GM21723 (cell line): ENCODE results near the gene PRKCA.
"Not testable (repeated sequence)": the region's sequence is repeated elsewhere in the genome, so short reads cannot be mapped to it uniquely, and the experiment has no call there.

ENCODE experiments used
- ATAC-seq: cut with Tn5 transposase; IDR thresholded peaks from one replicate; pipeline ENCODE4 v1.9.1; 2021; ENCODE audit warnings: mild to moderate bottlenecking, moderate library complexity; ENCODE audit not compliant: unreplicated experiment

PRKCA gene

DNA sequence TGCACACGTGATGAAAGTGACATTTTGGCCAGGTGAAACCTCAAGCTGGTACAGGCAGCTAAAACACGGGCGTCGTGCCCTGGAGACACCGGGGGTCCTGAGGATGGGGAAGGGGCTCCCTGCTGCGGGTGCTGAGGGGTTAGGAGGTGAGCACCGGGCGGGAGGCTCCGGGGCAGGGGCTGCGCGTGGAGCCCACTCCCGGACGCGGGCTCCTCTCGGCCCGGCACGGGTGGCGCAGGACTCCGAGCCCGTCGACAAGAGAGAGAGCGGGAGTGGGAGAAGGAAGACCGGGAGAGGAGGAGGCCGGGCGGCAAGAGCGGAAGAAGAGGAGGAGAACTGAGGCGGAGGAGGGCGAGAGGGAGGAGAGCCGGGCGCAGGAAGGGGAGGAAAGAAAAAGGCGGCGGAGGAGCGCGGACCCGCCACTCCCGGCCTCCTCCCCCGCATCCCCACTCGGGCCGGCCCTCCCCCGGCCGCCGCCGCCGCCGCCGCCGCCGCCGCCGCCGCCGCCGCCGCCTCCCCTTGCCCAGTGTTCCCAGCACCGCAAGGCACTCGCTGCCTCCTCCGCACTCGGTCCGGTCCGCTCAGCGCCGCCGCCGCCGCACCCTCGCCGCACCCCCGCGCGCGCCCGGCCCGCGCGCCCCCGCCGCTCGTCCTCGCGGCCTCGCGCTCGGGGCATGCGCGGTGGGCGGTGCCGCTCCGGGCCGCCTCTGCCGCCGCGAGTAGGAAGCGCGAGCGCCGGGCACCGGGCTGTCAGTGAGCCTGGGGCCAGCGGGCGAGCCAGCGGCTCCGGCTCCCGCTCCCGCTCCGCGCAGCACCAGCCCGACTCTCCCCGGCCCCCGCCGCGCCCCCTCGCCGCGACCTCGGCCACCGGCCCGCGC is at the start of gene PRKCA:
PRKCA (plus strand) TSS at position 750 of the 878 bp plus-strand sequence.
- peak; percentile 82 for ATAC-seq

DNA sequence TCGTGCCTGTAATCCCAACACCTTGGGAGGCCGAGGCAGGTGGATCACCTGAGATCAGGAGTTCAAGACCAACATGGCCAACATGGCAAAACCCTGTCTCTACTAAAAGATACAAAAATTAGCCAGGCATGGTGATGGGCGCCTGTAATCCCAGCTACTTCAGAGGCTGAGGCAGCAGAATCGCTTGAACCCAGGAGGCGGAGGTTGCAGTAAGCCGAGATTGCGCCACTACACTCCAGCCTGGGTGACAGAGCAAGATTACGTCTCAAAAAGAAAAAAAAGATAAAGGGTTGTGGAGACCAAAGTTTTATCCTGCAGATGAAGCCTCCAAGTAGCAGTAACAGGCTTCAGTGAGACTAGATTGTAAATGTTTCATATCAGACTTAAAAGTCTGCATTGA is 49.0 kb upstream of the PRKCA start:
- not testable (repeated sequence) for ATAC-seq

DNA sequence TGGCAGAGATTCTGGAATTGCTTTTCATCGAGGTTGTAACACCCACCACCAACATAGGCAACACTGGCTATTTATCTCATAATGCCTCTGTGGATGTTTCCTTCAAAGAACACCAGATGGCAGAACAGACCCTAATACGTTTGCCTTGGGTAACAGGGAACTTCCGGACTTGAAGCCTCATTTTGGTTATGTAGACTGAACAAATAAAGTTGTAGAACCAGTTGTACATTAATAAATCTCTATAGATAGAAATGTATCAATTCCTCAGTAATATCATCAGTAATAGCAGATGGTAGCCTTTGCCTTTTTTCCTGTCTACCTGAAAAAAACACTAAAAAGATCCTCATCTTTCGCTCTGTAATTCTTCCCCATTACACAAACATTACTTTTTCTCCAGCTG is 47.3 kb upstream of the PRKCA start:
- no peak for ATAC-seq

DNA sequence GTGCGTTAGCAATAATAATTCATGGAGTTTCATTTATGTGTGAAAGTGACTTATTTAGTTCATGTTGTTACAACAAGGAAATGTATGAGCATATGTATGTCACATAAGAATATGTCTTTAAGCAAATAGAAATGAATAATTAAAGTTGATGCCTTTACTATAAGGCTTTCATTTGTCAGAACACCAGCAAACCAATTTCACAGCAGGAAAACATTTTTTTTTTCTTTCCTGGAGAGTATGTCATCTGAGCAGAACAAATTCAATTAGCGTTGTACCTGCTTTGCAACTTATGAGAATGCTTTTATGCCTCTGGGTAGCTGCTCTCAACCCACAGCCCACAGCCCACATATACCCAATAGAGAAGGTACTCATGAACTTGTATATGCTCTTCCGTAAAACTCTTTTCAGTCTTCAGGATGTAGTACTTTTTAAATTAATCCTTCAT is 46.9 kb upstream of the PRKCA start:
- ATAC-seq, result no peak

DNA sequence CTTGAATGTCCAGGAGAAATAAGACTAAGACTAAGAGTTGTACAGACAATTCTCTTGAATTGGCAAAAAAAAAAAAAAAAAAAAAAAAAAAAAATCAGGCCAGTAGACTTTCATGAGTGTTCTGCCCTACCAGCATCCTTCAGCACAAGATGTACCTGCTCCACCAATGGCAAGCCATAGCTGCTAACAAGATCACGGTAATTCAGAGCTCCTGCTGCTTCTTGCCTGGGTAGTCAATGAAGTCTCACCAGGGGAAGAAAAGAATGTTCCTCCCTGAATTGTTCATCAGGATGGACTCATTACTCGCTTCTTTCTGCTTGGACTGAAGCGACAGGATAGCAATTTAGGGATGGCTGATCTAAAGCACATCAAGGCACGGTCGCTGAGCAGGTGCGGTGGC is 42.1 kb upstream of the PRKCA start:
- ATAC-seq, result no peak

DNA sequence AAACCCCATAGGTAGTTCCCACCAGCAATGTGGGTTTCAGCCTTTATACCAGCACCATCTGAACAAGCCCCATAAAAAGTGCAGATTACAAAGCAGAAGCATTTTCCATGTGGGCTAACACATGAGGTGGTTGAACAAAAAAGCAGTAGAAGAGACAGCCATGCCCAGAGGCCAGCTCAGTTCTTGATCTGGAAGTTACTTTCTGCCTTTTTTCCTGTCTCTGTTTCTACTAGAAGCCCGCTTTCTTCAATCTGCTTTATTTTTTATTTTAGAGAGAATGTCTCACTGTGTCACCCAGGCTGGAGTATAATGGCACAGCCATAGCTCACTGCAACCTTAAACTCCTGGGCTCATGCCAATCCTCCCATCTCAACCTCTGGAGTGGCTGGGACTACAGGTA is 41.7 kb upstream of the PRKCA start:
- ATAC-seq, result no peak

DNA sequence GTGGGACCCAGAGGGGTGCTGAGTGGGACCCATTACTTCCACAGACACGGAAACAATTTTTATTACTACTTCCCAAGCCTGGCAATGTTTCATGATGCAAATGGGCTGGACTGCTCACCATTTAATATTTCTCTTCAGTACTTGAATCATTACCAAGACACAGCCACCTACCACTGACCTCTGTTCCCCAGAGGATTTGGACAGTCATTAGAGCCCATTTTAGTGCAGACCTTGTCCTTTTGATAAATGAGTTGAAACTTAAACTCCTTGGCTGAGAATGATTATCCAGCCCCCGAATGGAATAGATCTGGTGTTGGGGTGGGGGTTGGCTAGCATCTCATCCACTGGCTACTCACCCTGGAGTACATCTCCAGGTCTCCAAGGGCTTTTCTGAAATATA is 39.6 kb upstream of the PRKCA start:
- ATAC-seq, result no peak

DNA sequence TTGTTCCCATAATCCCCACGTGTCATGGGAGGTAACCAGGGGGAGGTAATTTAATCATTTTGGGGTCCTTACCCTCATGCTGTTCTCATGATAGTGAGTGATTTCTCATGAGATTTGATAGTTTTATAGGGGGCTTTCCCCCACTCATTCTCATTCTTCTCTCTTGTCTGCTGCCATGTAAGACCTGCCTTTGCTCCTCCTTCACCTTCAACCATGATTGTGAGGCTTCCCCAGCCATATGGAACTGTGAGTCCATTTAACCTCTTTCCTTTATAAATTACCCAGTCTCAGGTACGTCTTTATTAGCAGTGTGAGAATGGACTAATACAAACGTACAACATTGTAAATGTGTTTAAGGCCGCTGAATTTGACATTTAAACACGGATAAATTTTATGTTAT is 37.7 kb upstream of the PRKCA start:
- no peak for ATAC-seq

DNA sequence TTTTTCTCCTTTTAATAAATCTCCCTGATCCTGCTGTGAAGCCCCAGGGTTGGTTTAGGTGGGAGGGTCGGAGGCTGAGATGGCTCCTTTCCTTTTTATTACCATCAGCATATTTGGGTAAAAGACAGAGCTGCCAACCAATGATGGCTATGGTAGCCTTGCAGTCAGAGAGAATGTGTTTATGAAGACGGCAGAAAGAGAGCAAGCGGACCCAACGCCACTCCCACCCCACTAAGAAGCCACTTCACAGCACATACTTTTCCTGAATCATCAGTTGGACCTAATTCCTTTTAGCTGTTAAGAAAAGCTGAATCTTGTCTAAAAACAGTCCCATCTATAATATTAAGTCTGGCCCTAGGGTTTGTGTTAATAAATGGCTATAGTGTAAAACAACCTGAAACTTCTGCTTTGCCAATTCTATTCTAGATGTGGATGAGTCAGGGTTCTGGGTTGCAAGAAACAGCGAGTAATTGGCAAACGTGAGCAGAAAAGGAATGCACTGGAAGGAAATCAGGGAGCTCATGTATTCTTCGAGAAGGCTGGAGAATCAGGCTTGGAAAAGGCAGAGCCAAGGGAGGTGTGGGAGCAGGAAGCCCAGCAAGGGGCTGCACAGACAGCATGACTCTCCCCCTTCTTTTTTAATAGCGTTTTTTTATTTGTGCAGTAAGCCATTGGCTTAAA is 34.0 kb upstream of the PRKCA start:
- ATAC-seq, result no peak

DNA sequence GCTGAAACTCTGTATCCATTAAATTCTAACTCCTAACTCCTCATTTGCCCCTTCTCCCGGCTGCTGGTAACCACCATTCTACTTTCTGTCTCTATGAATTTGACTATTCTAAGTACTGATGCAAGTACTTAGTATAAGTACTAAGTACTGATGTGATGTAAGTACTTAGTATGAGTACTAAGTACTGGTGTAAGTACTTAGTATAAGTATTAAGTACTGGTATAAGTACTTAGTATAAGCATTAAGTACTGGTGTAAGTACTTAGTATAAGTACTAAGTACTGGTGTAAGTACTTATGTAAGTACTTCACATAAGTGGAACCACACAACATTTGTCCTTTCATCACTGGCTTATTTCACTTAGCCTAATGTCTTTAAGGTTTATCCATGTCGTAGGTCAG is 32.3 kb upstream of the PRKCA start:
- no peak for ATAC-seq

DNA sequence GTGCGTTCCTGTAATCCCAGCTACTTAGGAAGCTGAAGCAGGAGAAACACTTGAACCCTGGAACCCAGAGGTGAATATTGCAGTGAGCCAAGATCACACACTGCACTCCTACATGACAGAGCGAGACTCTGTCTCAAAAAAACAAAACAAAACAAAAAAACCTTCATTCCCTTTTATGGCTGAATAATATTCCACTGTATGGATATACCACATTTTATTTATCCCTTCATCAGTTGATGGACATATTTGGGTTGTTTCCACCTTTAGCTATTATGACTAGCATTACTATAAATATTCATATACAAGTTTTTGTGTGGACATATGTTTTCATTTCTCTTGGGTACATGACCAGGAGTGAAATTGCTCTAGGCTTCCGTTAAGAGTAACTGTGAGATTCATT is 30.9 kb upstream of the PRKCA start:
- ATAC-seq, result no peak

DNA sequence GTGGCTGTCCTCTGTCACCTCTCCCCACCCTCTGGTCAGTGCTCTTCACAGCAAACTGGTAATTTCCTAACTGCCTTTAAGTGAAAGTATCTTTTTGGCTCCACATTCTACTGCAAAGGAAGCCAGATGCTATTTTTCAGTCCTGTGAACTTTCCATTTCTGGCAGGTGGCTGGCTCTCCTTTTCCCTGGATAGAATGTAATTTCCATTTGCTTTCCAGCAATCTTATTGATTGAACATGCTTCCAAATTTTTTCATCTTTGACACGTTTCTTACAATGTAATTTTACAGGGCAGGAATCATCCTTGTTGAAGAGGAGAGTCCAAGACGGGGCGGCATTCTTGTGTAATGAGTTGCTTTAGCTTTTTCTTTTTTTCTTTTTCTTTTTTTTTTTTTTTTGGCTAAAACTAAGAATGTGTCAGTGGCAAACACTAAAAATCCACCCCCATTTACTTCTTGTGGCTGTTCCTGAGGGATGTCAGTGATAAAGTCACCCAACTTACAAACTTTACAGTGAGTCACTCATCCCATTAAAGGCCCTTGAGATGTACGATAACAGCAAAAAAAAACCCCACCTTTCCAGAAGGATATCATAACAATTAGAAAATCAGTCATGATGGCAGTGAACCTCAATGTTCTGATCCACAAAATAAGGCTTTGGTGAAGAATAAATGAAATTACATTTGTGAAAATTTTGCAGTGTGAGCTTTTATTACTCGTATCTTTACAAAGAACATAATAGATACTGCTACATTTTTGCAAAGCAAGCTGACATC is 29.4 kb upstream of the PRKCA start:
- no peak for ATAC-seq

DNA sequence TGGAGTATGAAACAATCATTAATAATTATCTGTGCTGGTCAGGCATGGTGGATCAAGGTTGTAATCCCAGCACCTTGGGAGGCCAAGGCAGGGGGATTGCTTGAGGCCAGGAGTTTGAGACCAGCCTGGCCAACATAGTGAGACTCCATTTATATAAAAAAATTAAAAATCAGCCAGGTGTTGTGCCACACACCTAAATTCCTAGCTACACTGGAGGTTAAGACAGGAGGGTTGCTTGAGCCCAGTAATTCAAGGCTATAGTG is 28.9 kb upstream of the PRKCA start:
- no peak for ATAC-seq

DNA sequence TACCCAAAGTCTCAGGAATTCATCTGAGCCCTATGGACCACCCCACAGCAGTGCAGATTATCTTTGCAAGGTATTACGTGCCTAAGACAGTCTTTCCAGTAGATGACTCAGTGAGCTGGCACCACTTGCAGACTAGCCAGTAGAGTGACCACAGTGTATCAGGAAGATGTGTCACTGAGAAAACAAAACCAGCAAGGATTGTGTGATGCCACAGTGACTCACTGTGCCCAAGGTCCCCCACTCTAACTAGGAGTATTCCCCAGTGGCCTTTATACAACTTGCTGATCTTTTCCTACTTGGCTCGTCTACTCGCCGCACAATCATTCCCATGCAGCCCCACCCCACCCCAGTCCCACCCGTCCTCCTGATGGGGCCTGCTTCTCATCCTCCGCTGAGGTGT is 26.8 kb upstream of the PRKCA start:
- ATAC-seq, result no peak

DNA sequence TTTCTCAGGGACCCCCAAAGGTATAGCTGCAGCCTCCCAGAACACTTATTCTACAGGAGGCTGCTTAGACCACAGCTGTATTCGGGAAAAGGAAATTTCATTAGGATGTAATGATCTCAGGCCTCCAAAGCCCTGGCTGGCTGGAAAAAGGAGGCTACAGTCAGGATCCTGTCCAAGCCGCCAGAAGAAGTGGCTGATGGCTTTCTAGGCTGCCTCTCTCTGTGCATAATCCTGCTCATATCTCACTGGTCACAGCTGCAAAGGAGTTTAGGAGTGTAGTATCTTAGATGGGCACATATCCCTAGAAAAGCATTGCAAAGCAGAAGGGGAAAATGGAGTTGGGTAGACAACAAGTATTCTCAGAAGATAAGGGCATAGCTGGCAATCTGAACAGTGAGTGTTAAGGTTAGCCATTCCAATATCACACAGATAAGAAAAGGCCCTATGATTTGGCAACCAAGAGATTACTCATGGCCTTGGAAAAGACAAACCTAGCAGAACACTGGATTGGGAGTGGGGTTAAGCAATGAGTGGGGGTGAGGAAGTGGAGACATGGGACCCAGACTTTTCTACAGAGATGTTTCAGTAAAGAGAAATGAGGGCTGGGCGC is 26.0 kb upstream of the PRKCA start:
- ATAC-seq, result no peak

DNA sequence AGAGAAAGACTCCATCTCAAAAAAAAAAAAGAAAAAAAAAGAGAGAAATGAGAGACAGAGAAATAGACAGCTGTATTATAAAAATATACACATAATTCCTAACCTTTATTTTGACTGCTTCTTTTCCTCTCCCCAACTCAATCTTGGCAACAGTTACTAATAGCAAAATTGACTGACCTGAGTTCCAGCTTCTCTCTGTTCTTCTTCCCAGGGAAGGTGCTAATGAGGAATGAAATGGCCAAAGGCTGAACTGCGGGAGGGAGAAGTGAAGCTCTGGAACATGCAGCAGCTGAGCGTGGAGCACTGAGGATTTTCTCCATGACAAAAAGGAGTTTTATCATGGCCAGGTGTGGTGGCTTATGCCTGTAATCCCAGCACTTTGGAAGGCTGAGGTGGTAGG is 25.2 kb upstream of the PRKCA start:
- ATAC-seq, result no peak

DNA sequence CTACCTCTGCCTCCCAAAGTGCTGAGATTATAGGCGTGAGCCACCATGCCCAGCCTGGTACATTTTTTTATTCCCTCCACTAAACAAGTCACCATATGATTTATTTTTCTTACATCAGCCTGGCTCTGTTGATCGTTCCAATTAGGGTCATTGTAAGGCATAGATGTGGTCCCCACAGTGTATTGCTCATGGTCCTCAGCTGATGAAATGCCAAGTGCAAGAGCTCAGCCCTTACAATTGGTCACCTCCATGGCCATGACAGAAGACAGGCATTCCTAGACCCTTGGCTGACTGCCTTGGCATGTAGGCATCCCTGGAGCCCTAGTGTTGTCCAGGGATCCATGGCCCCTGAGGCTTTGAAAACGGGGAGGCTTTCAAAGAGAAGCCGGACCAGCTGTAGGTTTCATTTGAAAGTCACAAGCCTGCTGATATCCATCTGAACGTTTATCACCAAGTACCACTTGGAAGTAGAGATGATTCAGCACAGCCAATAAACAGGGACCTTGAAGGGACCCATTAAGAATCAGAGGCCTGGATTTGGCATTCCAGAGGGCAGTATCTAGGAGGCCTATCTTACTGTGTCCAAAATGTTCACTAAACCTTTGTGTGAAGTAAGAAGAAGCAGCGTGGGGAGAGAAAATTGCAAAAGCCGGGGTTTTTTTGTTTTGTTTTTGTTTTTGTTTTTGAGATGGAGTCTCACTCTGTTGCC is 20.6 kb upstream of the PRKCA start:
- ATAC-seq, result no peak

DNA sequence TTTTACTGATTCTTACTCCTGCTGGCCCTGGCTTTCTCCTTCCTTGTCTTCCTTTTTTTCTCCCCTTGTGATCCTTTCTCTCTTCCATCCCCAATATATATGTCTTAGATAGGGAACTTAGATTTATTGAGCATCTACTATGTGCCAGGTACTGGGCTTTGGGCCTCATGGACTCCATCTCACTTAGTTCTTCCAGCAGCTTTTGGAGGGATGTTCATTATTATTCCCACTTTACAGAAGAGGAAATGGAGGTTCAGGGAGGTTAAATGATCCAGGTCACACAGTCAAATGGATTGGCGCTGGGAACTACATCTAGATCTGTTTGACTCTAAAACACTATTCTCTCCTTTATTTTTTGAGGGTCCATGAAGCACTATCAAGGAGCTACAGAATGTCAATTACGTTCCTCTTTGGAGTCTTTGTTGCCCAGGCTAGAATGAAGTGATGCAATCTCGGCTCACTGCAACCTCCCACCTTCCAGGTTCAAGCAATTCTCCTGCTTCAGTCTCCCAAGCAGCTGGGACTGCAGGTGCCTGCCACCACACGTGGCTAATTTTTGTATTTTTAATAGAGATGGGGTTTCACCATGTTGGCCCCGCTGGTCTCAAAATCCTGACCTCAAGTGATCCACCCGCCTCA is 19.0 kb upstream of the PRKCA start:
- no peak for ATAC-seq

DNA sequence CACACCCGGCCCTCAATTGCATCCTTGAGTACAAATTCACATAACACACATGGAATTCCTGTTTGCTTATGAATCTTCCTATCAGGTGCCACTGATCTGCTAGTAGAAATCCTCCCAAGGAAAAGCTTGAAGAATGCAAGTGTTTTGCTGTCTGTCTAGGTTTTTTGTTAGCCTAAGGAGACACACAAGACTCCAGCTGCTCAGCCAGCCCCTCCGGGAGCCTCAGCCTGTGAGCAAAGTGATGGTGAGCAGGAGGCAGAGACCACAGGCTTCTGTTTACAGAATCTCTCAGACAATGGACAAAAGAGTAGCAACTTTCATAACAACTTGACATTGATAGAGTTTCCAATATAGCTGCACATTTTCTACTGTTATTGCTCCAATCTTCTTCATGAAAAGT is 18.4 kb upstream of the PRKCA start:
- ATAC-seq, result no peak

DNA sequence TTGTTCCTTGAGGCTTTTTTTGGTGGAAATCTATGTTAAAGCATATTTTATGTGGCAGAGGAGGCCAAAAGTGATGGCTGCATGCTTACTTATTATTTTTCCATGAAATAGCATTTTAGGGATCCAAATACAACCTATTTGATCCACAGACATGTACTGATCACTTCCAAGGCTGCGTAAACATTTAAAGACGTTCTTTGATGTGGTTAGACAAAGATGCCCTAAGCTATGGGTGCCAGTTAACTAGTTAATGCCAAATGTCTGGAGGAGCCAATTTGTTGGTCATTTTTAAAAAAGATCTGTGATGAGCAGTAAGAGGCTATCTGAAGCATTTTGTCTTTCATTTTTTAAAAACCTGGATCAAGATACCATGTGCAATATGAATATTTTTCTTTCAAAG is 17.3 kb upstream of the PRKCA start:
- ATAC-seq, result no peak
